IMR-90 (cell line): Measurements from ENCODE around the gene KLHL25. TPM values are rescaled to one million over a fixed set of nuclear protein-coding genes. Genes with fewer than 3 reads are reported as not detected.

Experiments
- ATAC-seq: fragments of 200-7000 bp; cut with Tn5 transposase; 2 replicates; pipeline ENCODE4 v1.9.1; 2020; ENCODE audit warnings: low read depth, mild to moderate bottlenecking, moderate library complexity
- BruUV-seq: library from RNA; stranded (reverse); fragments of 400-500 nt; replicated peaks from 2 replicates; lab custom pipeline; 2021; lab: Mats Ljungman, UMichigan
- CTCF ChIA-PET: fragments of 300-600 bp; formaldehyde crosslinking; extraction: SDS; loops from one replicate; lab custom pipeline; 2021; ENCODE audit warnings: antibody characterized with exemption; lab: Yijun Ruan, JAX
- POLR2A ChIA-PET: fragments of 300-600 bp; sonication (Branson Sonifier 250); formaldehyde crosslinking; loops from one replicate; lab custom pipeline; 2022; ENCODE audit warnings: antibody characterized with exemption; ENCODE audit not compliant: unreplicated experiment; lab: Charles Lee
- DNase-seq: peaks from one replicate; pipeline ENCODE4 v3.0.0; 2013
- H2AFZ ChIP-seq: replicated peaks from 2 replicates; pipeline ENCODE3; 2013; ENCODE audit warnings: low read length, mild to moderate bottlenecking; ENCODE audit not compliant: poor library complexity
- H2AK5ac ChIP-seq: 2 replicates; pipeline ENCODE4 v1.6.1; 2013; ENCODE audit warnings: low read depth, low read length, inconsistent platforms
- H2AK9ac ChIP-seq: replicated peaks from 2 replicates; pipeline ENCODE3; 2013; ENCODE audit warnings: mild to moderate bottlenecking, low read depth, low read length, moderate library complexity; ENCODE audit not compliant: poor library complexity
- H2BK120ac ChIP-seq: 2 replicates; pipeline ENCODE4 v1.6.1; 2013; ENCODE audit warnings: low read depth, low read length, inconsistent platforms
- H2BK15ac ChIP-seq: 3 replicates; pipeline ENCODE4 v1.6.1; 2013; ENCODE audit warnings: low read depth, low read length, inconsistent platforms
- H2BK20ac ChIP-seq: 2 replicates; pipeline ENCODE4 v1.6.1; 2013; ENCODE audit warnings: low read depth, mild to moderate bottlenecking, inconsistent platforms, low read length, moderate library complexity
- H2BK5ac ChIP-seq: 2 replicates; pipeline ENCODE4 v1.6.1; 2013; ENCODE audit warnings: mild to moderate bottlenecking, low read depth, low read length, inconsistent platforms; ENCODE audit not compliant: poor library complexity, severe bottlenecking
- H3K14ac ChIP-seq: replicated peaks from 2 replicates; pipeline ENCODE4 v1.6.1; 2013; ENCODE audit warnings: low read depth, low read length, inconsistent platforms
- H3K18ac ChIP-seq: 2 replicates; pipeline ENCODE4 v1.6.1; 2013; ENCODE audit warnings: low read depth, low read length, control low read depth
- H3K23ac ChIP-seq: 2 replicates; pipeline ENCODE4 v1.6.1; 2013; ENCODE audit warnings: low read depth, low read length, inconsistent platforms
- H3K27ac ChIP-seq: 2 replicates; pipeline ENCODE4 v1.5.1; 2013; ENCODE audit warnings: mild to moderate bottlenecking, control low read depth, low read length; ENCODE audit not compliant: insufficient read depth
- H3K27me3 ChIP-seq: 2 replicates; pipeline ENCODE4 v1.6.1; 2013; ENCODE audit warnings: low read length; ENCODE audit not compliant: control insufficient read depth, insufficient read depth
- H3K36me3 ChIP-seq: 2 replicates; pipeline ENCODE4 v1.6.1; 2013; ENCODE audit warnings: low read length, mixed read lengths; ENCODE audit not compliant: control insufficient read depth, insufficient read depth
- H3K4ac ChIP-seq: 2 replicates; pipeline ENCODE4 v1.6.1; 2013; ENCODE audit warnings: low read depth, low read length, inconsistent platforms
- H3K4me1 ChIP-seq: 2 replicates; pipeline ENCODE4 v1.6.1; 2013; ENCODE audit warnings: low read length, mixed read lengths; ENCODE audit not compliant: control insufficient read depth, insufficient read depth
- H3K4me2 ChIP-seq: 2 replicates; pipeline ENCODE4 v1.6.1; 2013; ENCODE audit warnings: low read depth, mild to moderate bottlenecking, control low read depth, low read length, moderate library complexity
- H3K4me3 ChIP-seq: 2 replicates; pipeline ENCODE4 v1.5.1; 2013; ENCODE audit warnings: low read depth, mild to moderate bottlenecking, control low read depth, low read length, moderate library complexity; ENCODE audit not compliant: insufficient read depth
- H3K56ac ChIP-seq: 2 replicates; pipeline ENCODE4 v1.6.1; 2013; ENCODE audit warnings: low read length, inconsistent platforms; ENCODE audit not compliant: insufficient read depth; ENCODE audit errors: extremely low read depth
- H3K79me1 ChIP-seq, 2 experiments: 2 replicates each; pipeline ENCODE4 v1.6.1; 2013; ENCODE audit warnings: low read length in 2 of 2, inconsistent platforms in 1 of 2, low read depth in 1 of 2
- H3K9ac ChIP-seq: 2 replicates; pipeline ENCODE4 v1.6.1; 2013; ENCODE audit warnings: low read depth, low read length, control low read depth
- H3K9me1 ChIP-seq: 2 replicates; pipeline ENCODE4 v1.6.1; 2013; ENCODE audit warnings: low read length, inconsistent platforms; ENCODE audit not compliant: insufficient read depth
- H3K9me3 ChIP-seq: 2 replicates; pipeline ENCODE4 v1.6.1; 2013; ENCODE audit warnings: low read length; ENCODE audit not compliant: control insufficient read depth, insufficient read depth
- H4K20me1 ChIP-seq: 2 replicates; pipeline ENCODE4 v1.6.1; 2013; ENCODE audit warnings: low read length, inconsistent platforms; ENCODE audit not compliant: insufficient read depth
- H4K5ac ChIP-seq: 2 replicates; pipeline ENCODE4 v1.6.1; 2013; ENCODE audit warnings: mild to moderate bottlenecking, low read depth, low read length, control low read depth
- H4K8ac ChIP-seq, 2 experiments: 2 replicates each; pipeline ENCODE4 v1.6.1; 2013; ENCODE audit warnings: low read depth in 2 of 2, low read length in 2 of 2, control low read depth in 1 of 2, inconsistent platforms in 1 of 2
- H4K91ac ChIP-seq: 2 replicates; pipeline ENCODE4 v1.6.1; 2013; ENCODE audit warnings: low read depth, low read length, inconsistent platforms; ENCODE audit not compliant: insufficient read depth
- CTCF ChIP-seq: conservative IDR thresholded peaks from 2 replicates; pipeline ENCODE4 v1.5.1; 2012; ENCODE audit warnings: mild to moderate bottlenecking, low read depth, low read length, improper control_type of control experiment
- RFX5 ChIP-seq: IDR thresholded peaks from 2 replicates; pipeline ENCODE4 v1.8.0; 2012; ENCODE audit warnings: low read depth, mild to moderate bottlenecking, low read length, moderate library complexity
- WGBS, 2 experiments: methylation state at CpG; one replicate each; pipeline versions ENCODE4 v1.1.5 to v1.1.7; 2013; ENCODE audit warnings: missing lambda C conversion rate in 2 of 2; ENCODE audit not compliant: insufficient read length in 1 of 2; ENCODE audit errors: extremely low coverage in 2 of 2; 5-methylcytosine and 5-hydroxymethylcytosine counted together
- dilution Hi-C: fragments of 300-500 bp; cut with HindIII; formaldehyde crosslinking; loops from one replicate; pipeline ENCODE4 v1.14.3; 2018; ENCODE audit warnings: low sequenced_read_pairs; ENCODE audit not compliant: unreplicated experiment
- in situ Hi-C: fragments of 300-500 bp; cut with MboI; formaldehyde crosslinking; loops from 3 replicates; pipeline ENCODE4 v1.14.3; 2019; ENCODE audit warnings: low sequenced_read_pairs, inconsistent platforms, mixed read lengths
- intact Hi-C: fragments of 100-400 bp; cut with micrococcal nuclease; formaldehyde crosslinking; loops from 2 replicates; pipeline ENCODE4 v1.10.0; 2022
- polyA plus RNA-seq, 3 experiments: library from polyadenylated mRNA; depleted of rRNA; stranded (reverse); fragments of >200 nt; gene quantifications; 2 replicates each; pipeline ENCODE4 v1.2.3, GENCODE V29; 2012; ENCODE audit warnings: low replicate concordance in 1 of 3
- total RNA-seq: library from RNA; depleted of rRNA; stranded (reverse); fragments of >200 nt; gene quantifications from 2 replicates; pipeline ENCODE4 v1.2.3, GENCODE V29; 2012

The KLHL25 gene
- total and polyA plus RNA-seq, 2 of the 4 experiments (the other 2 are of a cell fraction) = 2.7 to 5.6 TPM

GRCh38 chr15:85760531-85761371, 34.0 kb downstream of the KLHL25 start:
- Histone ChIP-seq H3K56ac (no peak overlapping the region), H3K9ac (no peak overlapping the region), H3K27ac (no peak overlapping the region), H4K91ac (no peak overlapping the region), H4K5ac (no peak overlapping the region), H3K79me1 (peaks cover 0 to 15% of the 10 kb centered on the region in 2 experiments; a peak in 1 of 4 replicates), H3K27me3 (no peaks in the 10 kb centered on the region), H3K36me3 (peaks cover 5% of the 10 kb centered on the region; the same call in 1 of the 2 replicates), H3K14ac (no peak overlapping the region), H3K4me3 (no peak overlapping the region), H2BK5ac (no peak overlapping the region), H2AK9ac (no peak overlapping the region), H2AFZ (no peak overlapping the region), H3K9me3 (no peaks in the 10 kb centered on the region), H3K9me1 (0 out of 2 replicates have a peak, but pooled peaks cover 4% of the 10 kb centered on the region), H2BK15ac (no peak overlapping the region), H4K8ac (no peak overlapping the region), H3K18ac (no peak overlapping the region), H3K4ac (no peak overlapping the region), H2BK120ac (no peak overlapping the region), H3K4me2 (no peak overlapping the region), H2AK5ac (no peak overlapping the region), H3K23ac (no peak overlapping the region), H4K20me1 (peaks cover 19% of the 10 kb centered on the region; the same call in 1 of the 2 replicates), H2BK20ac (no peak overlapping the region), H3K4me1 (no peaks in the 10 kb centered on the region; the same call in 1 of the 2 replicates)
- TF ChIP-seq RFX5 = no peak
- 0 out of 2 replicates have a peak, but pooled peaks have one; percentile 0 for TF ChIP-seq CTCF
- POLR2A ChIA-PET = no interaction called here
- CTCF ChIA-PET = no interaction called here
- no peak for DNase-seq
- in situ Hi-C loops = no loop called here
- BruUV-seq = no TSS peak
- dilution Hi-C loops = no loop called here
- no peak for ATAC-seq
- 95% methylated on average over 16 of the region's 28 CpGs; no CpG with 5 or more reads in 1 of the 2 experiments for WGBS, 2 experiments
- intact Hi-C loops = no loop called here
